ENCODE results near the gene ALDH1L1.

Gene ALDH1L1

DNA sequence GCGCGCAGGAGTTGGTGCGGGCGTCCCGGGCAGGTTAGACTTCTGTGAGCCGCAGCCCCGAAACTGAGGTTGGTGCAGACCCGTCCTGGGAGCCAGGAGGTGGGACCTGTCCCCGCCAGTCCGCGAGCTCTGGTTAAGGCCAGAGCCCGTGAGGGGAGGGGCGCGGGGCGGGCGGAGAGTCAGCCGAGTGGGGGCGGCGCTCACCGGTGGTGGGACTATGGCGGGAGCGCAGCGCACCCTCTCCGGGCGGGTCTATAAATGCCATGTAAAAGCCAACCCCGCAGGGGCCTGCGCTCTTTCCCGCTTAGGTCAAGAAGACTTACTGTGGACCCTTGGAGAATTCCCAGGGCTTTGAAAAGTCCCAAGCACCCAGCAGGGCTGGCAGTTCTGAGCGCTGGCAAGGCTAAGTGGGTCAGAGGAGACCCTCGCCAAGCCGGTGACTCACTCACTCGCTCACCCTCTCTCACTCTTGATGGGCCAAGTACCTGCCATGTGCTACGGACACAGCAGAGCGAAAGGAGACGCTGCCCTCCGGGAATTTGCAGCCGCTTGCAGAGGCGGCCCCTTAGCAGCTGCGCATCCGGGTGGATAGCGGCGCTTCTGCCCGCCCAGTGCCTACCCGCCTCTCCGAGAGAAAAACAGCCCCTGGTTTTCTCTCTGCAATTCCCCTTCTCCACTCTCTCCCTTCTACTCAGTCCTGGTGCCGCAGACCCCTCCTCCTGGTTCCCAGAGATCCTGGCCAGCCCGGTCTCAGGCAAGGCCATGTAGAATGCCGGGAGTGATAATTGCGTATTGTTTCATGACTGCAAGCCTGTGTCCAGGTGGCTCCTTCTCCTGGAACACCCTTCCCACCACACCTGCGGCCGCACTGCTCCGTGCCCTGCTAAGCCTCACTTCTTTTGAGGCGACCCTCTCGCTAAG is at the start of gene ALDH1L1:
ALDH1L1 (minus strand) TSS at position 110 of the 921 bp plus-strand sequence. CDS start 19,607 bp downstream, outside the sequence.
- DNase-seq (ENCODE audit: low spot score): no peak

DNA sequence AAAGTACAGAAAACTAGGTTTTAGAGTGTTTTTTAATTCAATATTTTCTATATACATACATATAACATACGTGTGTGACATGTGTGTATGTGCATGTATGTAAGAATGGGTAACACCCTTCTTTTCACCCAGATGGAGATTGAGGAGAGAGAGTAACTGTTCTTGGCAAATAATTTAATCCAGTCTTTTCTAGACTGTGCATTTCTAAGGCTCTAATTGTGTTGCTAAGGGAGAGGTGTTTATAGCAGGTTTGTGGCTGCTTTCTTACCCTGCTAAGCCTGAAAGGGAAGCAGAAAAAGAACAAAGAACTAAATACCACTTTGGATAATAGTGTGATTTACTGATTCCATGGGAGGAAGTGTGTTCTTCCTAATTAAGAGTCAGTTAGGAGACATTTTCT is 46.0 kb upstream of the ALDH1L1 start:
- DNase-seq (ENCODE audit: low spot score): no peak

- no peak for DNase-seq (ENCODE audit: low spot score)
These were observed 36.0 kb upstream of the ALDH1L1 start for GRCh38 chr3:126216416-126216815.

DNA sequence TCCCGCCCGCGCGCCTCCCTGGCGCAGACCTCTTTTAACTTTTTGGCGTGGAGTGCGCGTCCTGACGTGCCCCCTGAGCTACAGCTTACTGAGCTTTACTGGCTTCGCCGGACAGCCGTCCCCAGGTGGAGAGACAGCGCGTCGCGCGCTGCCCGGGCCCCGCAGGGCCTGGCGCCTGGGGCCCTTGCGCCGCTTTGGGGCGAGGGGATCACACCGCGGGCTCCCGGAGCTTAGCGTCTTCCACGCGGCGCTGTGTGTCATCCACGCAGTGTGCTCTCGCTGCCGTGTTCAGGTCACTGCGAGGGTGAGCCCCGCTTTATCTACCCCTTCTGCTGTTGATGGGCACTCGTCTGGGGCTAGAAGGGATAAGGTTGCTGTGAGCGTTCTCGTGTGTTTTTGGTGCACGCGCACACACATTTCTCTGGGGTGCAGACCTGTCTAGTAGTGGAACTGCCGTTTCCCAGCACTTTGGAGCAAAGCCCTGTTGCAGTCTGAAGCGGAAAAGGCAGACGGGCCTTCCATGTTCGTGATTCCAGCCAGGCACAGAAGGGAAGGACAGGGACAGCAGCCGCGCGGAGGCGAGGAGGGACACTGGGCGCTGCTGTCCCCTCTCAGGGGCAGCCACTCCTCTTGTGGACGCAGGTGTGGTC is 33.1 kb upstream of the ALDH1L1 start:
- DNase-seq (ENCODE audit: low spot score): no peak

GRCh38 chr3:126212620-126213378 is 32.4 kb upstream of the ALDH1L1 start:
- no peak for DNase-seq (ENCODE audit: low spot score)

GRCh38 chr3:126212250-126212619 is 31.8 kb upstream of the ALDH1L1 start:
- no peak for DNase-seq (ENCODE audit: low spot score)

DNA sequence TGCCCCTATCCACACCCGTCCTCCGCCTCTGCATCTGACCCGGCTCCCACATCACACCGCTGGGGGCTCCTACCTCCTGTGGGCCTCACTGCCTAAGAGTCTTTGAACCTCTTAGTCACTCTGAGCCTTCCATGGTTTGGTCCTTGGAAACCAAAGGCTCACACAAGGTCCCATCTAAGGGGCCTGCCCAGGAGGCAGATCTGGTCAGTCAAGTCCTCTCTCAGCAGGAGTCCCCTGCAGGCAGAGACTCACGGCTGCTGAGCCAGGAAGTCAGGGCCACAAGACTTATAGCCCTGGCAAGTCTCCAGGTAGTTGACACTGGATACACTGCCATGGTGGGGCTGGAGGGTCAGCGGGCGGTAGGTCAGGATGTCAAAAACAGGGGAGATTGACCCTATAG is 31.2 kb upstream of the ALDH1L1 start:
- no peak for DNase-seq (ENCODE audit: low spot score)

GRCh38 chr3:126210606-126211005 is 30.2 kb upstream of the ALDH1L1 start:
- DNase-seq (ENCODE audit: low spot score): no peak

DNA sequence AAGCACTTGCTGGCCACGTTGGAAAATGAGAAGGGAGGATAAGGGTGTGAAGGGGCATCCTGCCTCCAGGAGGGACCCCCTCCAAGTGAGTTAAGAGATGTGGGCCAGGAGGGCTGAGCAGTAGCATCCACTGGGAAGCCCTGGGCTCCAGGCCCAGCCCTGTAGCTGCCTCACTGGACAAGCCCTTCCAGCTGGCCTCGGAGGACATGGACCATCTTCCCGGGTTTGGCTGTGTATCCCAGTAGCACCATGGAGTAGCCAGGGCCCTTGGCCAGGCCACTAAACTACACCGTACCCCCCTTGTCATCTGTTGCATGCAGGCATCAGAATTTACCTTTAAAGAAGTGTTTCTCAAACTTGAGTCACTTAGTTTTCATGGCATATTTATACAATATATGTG is 29.4 kb upstream of the ALDH1L1 start:
- DNase-seq (ENCODE audit: low spot score): no peak

DNA sequence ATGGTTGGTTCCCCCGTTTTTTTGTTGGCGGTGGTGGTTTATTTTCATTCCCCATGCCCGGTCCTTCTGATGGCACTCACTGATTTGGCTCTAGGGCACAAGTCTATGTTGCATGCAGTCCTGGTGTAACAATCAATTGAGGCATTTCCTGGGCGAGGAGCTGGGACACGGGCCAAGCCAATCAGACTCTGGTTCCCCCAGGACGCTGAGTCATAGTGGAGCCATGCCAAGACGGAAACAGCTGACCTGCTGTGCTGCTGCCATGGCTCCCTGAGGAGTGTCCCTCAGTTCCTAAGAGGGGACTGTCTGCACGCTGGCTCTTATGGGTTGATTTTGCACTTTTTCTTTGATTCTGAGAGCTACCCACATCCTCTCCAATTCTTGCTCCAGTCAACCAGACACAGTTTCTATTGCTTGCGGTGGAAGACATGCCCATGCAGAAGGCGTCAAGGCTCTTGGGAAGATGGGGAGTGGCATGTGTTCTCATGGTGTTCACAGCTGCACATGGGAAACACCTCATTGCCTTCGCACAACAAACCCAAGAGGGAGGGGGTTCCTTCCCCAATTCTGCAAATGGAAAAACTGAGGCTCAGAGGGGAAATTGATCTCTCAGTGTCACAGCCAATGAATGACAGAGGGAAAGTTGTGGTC is 28.3 kb upstream of the ALDH1L1 start:
- DNase-seq (ENCODE audit: low spot score): peak; percentile 93

GRCh38 chr3:126208182-126208581 is 27.8 kb upstream of the ALDH1L1 start:
- peak; percentile 36 for DNase-seq (ENCODE audit: low spot score)

GRCh38 chr3:126207166-126207565 is 26.8 kb upstream of the ALDH1L1 start:
- DNase-seq (ENCODE audit: low spot score): no peak

- DNase-seq (ENCODE audit: low spot score): no peak
These were observed 25.6 kb upstream of the ALDH1L1 start for GRCh38 chr3:126205717-126206655.

- no peak for DNase-seq (ENCODE audit: low spot score)
These were observed 22.3 kb upstream of the ALDH1L1 start for GRCh38 chr3:126202680-126203079.

- DNase-seq (ENCODE audit: low spot score): no peak
These were observed 21.9 kb upstream of the ALDH1L1 start for GRCh38 chr3:126202276-126202675.

GRCh38 chr3:126201168-126201567 is 20.8 kb upstream of the ALDH1L1 start:
- no peak for DNase-seq (ENCODE audit: low spot score)

GRCh38 chr3:126200534-126200933 is 20.1 kb upstream of the ALDH1L1 start:
- no peak for DNase-seq (ENCODE audit: low spot score)

DNA sequence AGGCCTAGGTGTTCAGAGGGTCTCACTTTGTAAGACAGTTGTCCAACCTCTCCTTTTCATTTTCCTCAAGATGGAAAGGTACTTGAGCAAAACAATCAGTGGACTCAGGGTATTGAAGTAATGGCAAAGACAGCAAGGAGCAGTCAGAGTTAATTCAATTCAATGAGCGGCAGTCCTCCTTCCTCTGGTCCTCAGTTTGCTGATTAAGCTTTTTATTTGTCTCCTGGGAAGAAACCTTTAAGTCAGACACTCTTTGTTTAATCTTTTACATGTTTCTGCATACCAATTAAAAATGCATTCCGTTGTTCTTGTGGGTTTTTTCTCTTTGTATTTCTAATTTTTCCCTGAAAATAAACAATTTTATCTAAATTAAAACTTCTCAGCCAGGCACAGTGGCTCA is 18.9 kb upstream of the ALDH1L1 start:
- DNase-seq (ENCODE audit: low spot score): no peak

DNA sequence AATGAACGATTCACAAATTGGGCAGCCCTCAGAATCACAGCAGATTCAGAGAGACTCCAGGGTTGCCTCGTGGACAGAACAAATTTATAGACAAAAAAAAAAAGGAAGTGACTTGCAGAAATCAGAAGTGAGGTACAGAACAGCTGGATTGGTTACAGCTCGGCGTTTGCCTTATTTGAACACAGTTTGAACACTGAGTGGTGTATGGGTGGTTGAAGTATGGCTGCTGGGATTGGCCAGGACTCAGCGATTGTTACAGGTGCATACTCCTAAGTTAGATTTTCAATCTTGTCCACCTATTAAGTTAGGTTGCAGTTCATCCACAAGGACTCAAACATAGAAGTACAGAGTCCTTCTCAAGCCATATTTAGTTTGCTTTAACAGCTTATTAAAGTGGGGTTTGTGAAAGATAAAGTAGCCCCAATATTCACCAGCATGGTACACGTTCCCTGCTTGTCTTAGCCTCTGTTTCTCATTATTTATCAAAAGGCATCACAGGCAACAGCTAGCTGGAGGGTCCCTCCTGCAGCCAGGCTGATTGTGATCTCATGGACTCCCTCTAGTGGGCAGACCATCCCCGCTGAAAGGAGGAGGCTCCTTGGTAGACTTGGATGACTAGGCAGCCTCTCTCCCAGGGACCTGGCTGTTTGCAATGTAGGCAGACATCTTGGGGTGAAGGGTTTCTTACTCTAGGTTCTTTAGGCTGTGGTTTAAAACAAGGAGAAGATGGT is 17.6 kb upstream of the ALDH1L1 start:
- peak; percentile 69 for DNase-seq (ENCODE audit: low spot score)

DNA sequence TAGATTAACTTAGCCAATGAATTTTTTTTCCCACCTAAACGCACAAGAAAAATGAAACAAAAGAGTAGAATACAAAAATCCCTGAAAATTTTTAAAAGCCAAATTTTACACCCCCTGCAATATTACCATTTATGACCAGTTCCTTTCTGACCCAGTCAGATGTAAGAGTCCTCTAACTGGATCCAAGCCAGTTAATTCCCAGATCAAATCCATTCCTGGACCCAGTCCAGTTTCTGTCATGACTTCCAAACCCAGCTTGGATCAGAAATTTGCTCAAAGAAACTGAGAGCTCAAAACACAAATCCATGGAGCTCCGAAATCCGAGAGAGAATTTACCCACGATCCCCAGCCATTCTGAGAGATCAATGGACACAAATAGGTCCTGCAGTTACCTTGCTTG is 17.0 kb upstream of the ALDH1L1 start:
- no peak for DNase-seq (ENCODE audit: low spot score)

All from RKO (cell line).